ENCODE data around the gene RASGRP4. TPM values are rescaled to one million over a fixed set of nuclear protein-coding genes. Genes with fewer than 3 reads are reported as not detected.
"Not testable (repeated sequence)": the region's sequence is repeated elsewhere in the genome, so short reads cannot be mapped to it uniquely, and the experiment has no call there.

RASGRP4 gene
- total and polyA plus RNA-seq, 7 experiments from 2014 or later, result 0.14 to 32.7 (median 0.77) TPM; not detected in 1

- no peak for DNase-seq
- peaks cover 0 to 11% (median 6%) of the 10 kb centered on the region in 5 donors for H3K36me3 Mint-ChIP-seq
- Histone ChIP-seq H3K9me3 (ENCODE audit: control insufficient read depth in 2 of 3, low read length in 3 of 3) (no peaks in the 10 kb centered on the region), H3K36me3 (ENCODE audit: control insufficient read depth in 2 of 3, insufficient read depth in 3 of 3, low read length in 3 of 3) (peaks cover 0 to 4% (median 0%) of the 10 kb centered on the region in 3 experiments), H3K27ac (ENCODE audit: low read depth, low read length) (no peak overlapping the region), H3K4me1 (ENCODE audit: control insufficient read depth in 2 of 2, insufficient read depth in 2 of 2, low read length in 2 of 2) (peaks cover under 1 to 3% of the 10 kb centered on the region in 2 donors), H3K27me3 (ENCODE audit: control insufficient read depth in 2 of 2, insufficient read depth in 2 of 2, low read length in 2 of 2) (peaks cover 0 to 4% of the 10 kb centered on the region in 2 donors), H3K4me3 (ENCODE audit: low read length) (no peak overlapping the region)
- ChIA-PET POLR2A (interaction anchor here (0.7 kb wide), 1 partner anchor 102 kb away, joined by 3 read pairs; no protein-coding TSS in a partner anchor), CTCF (no interaction called here)
- ATAC-seq, result no peak
- H3K9me3 Mint-ChIP-seq, result no peaks in the 10 kb centered on the region
- H3K4me3 Mint-ChIP-seq, result no peak overlapping the region
- intact Hi-C loops (cut with micrococcal nuclease), result no loop called here
- peaks cover 8 to 14% (median 13%) of the 10 kb centered on the region in 7 donors for H3K4me1 Mint-ChIP-seq
- peak overlapping the region in 1 of 9 donors; percentile 74 for H3K27ac Mint-ChIP-seq
- peaks cover 0 to 16% (median 5%) of the 10 kb centered on the region in 5 donors for H3K27me3 Mint-ChIP-seq
Measured at GRCh38 chr19:38370299-38370698, 55.7 kb downstream of the RASGRP4 start.

GRCh38 chr19:38369584-38369983 lies 56.4 kb downstream of the RASGRP4 start:
- ChIA-PET POLR2A (no interaction called here), CTCF (no interaction called here)
- intact Hi-C loops (cut with micrococcal nuclease), result no loop called here

GRCh38 chr19:38367041-38367440 lies 59.0 kb downstream of the RASGRP4 start:
- H3K4me3 Mint-ChIP-seq, result peak overlapping the region in 1 of 10 donors; percentile 29
- H3K27me3 Mint-ChIP-seq, result peaks cover 0 to 16% (median 5%) of the 10 kb centered on the region in 5 donors
- intact Hi-C loops (cut with micrococcal nuclease), result no loop called here
- H3K27ac Mint-ChIP-seq, result peak overlapping the region in 1 of 9 donors; percentile 46
- DNase-seq (no peak), ATAC-seq (no peak)
- peaks cover 0 to 3% (median 0%) of the 10 kb centered on the region in 5 donors for H3K36me3 Mint-ChIP-seq
- ChIA-PET CTCF (no interaction called here), POLR2A (no interaction called here)
- Histone ChIP-seq H3K27me3 (ENCODE audit: control insufficient read depth in 2 of 2, insufficient read depth in 2 of 2, low read length in 2 of 2) (peaks cover 0 to 4% of the 10 kb centered on the region in 2 donors), H3K27ac (ENCODE audit: low read depth, low read length) (no peak overlapping the region), H3K4me3 (ENCODE audit: low read length) (no peak overlapping the region), H3K9me3 (ENCODE audit: control insufficient read depth in 2 of 3, low read length in 3 of 3) (no peaks in the 10 kb centered on the region), H3K4me1 (ENCODE audit: control insufficient read depth in 2 of 2, insufficient read depth in 2 of 2, low read length in 2 of 2) (peaks cover 0 to 6% of the 10 kb centered on the region in 2 donors), H3K36me3 (ENCODE audit: control insufficient read depth in 2 of 3, insufficient read depth in 3 of 3, low read length in 3 of 3) (no peaks in the 10 kb centered on the region)
- H3K4me1 Mint-ChIP-seq, result peaks cover 0 to 9% (median 0%) of the 10 kb centered on the region in 7 donors
- H3K9me3 Mint-ChIP-seq, result no peaks in the 10 kb centered on the region

More at GRCh38 chr19:38369584-38369983, 56.4 kb downstream of the RASGRP4 start:
- Mint-ChIP-seq H3K27ac (no peak overlapping the region), H3K9me3 (no peaks in the 10 kb centered on the region), H3K4me3 (no peak overlapping the region), H3K36me3 (peaks cover 0 to 4% (median under 1%) of the 10 kb centered on the region in 5 donors), H3K4me1 (peaks cover 1 to 7% (median 6%) of the 10 kb centered on the region in 7 donors), H3K27me3 (peaks cover 0 to 16% (median 5%) of the 10 kb centered on the region in 5 donors)
- no peaks in the 10 kb centered on the region for H3K36me3 ChIP-seq (ENCODE audit: control insufficient read depth in 2 of 3, insufficient read depth in 3 of 3, low read length in 3 of 3)
- DNase-seq (no peak), ATAC-seq (no peak)
- H3K4me3 ChIP-seq (ENCODE audit: low read length), result no peak overlapping the region
- no peaks in the 10 kb centered on the region for H3K4me1 ChIP-seq (ENCODE audit: control insufficient read depth in 2 of 2, insufficient read depth in 2 of 2, low read length in 2 of 2)
- H3K27ac ChIP-seq (ENCODE audit: low read depth, low read length), result no peak overlapping the region
- no peaks in the 10 kb centered on the region for H3K9me3 ChIP-seq (ENCODE audit: control insufficient read depth in 2 of 3, low read length in 3 of 3)
- H3K27me3 ChIP-seq (ENCODE audit: control insufficient read depth in 2 of 2, insufficient read depth in 2 of 2, low read length in 2 of 2), result peaks cover 0 to 4% of the 10 kb centered on the region in 2 donors

GRCh38 chr19:38362946-38363688 lies 62.9 kb downstream of the RASGRP4 start:
- H3K36me3 Mint-ChIP-seq; POLR2A ChIA-PET; H3K27me3 ChIP-seq (ENCODE audit: control insufficient read depth in 2 of 2, insufficient read depth in 2 of 2, low read length in 2 of 2); ATAC-seq; H3K27ac Mint-ChIP-seq; H3K4me1 ChIP-seq (ENCODE audit: control insufficient read depth in 2 of 2, insufficient read depth in 2 of 2, low read length in 2 of 2); H3K9me3 ChIP-seq (ENCODE audit: control insufficient read depth in 2 of 3, low read length in 3 of 3); H3K9me3 Mint-ChIP-seq; H3K27ac ChIP-seq (ENCODE audit: low read depth, low read length); H3K36me3 ChIP-seq (ENCODE audit: control insufficient read depth in 2 of 3, insufficient read depth in 3 of 3, low read length in 3 of 3); DNase-seq: not testable (repeated sequence)
- Mint-ChIP-seq H3K27me3 (peaks cover 0 to 35% (median 9%) of the 10 kb centered on the region in 5 donors), H3K4me3 (peak overlapping the region in 8 of 10 donors; percentile 48 to 87 (median 68)), H3K4me1 (peaks cover 0 to 21% (median 15%) of the 10 kb centered on the region in 7 donors)
- peak overlapping the region; percentile 55 for H3K4me3 ChIP-seq (ENCODE audit: low read length)
- intact Hi-C loops (cut with micrococcal nuclease), result loop anchor here (1.0 kb wide), 4 partner anchors 11 to 47 kb away; partner anchors contain the start of genes PSMD8 (in 2 of the 2), GGN (in 1 of the 2) and SPRED3 (in 1 of the 2)
- CTCF ChIA-PET, result interaction anchor here (0.6 kb wide), 1 partner anchor 11 kb away, joined by 3 read pairs; the partner anchor contains the start of gene PSMD8

GRCh38 chr19:38362076-38362945 lies 63.7 kb downstream of the RASGRP4 start:
- CTCF ChIA-PET, result interaction anchor here (0.6 kb wide), 1 partner anchor 12 kb away, joined by 3 read pairs; the partner anchor contains the start of gene PSMD8
- peak overlapping the region in 1 of 9 donors; percentile 83 for H3K27ac Mint-ChIP-seq
- H3K4me3 ChIP-seq (ENCODE audit: low read length), result peak overlapping the region; percentile 55

GRCh38 chr19:38361633-38362075 lies 64.4 kb downstream of the RASGRP4 start:
- POLR2A ChIA-PET, result no interaction called here
- Mint-ChIP-seq H3K9me3 (no peaks in the 10 kb centered on the region), H3K4me3 (peak overlapping the region; percentile 62 to 94 (median 83)), H3K27me3 (peaks cover 0 to 38% (median 6%) of the 10 kb centered on the region in 5 donors), H3K36me3 (no peaks in the 10 kb centered on the region), H3K27ac (no peak overlapping the region), H3K4me1 (peaks cover 0 to 21% (median 15%) of the 10 kb centered on the region in 7 donors)
- Histone ChIP-seq H3K27me3 (ENCODE audit: control insufficient read depth in 2 of 2, insufficient read depth in 2 of 2, low read length in 2 of 2) (no peaks in the 10 kb centered on the region), H3K9me3 (ENCODE audit: control insufficient read depth in 2 of 3, low read length in 3 of 3) (no peaks in the 10 kb centered on the region), H3K36me3 (ENCODE audit: control insufficient read depth in 2 of 3, insufficient read depth in 3 of 3, low read length in 3 of 3) (no peaks in the 10 kb centered on the region), H3K4me1 (ENCODE audit: control insufficient read depth in 2 of 2, insufficient read depth in 2 of 2, low read length in 2 of 2) (peaks cover 0 to 6% of the 10 kb centered on the region in 2 donors), H3K27ac (ENCODE audit: low read depth, low read length) (no peak overlapping the region), H3K4me3 (ENCODE audit: low read length) (peak overlapping the region; percentile 55)
- CTCF ChIA-PET, result interaction anchor here (1.2 kb wide), 1 partner anchor 459 kb away, joined by 3 read pairs; no protein-coding TSS in a partner anchor
- DNase-seq, result peak in 8 of 9 donors; percentile 17 to 80 (median 34)
- intact Hi-C loops (cut with micrococcal nuclease), result loop anchor here (1.0 kb wide), 4 partner anchors 13 to 45 kb away; partner anchors contain the start of genes PSMD8 (in 2 of the 2), GGN (in 1 of the 2) and SPRED3 (in 1 of the 2)
- ATAC-seq, result peak; percentile 83

More at GRCh38 chr19:38362076-38362945, 63.7 kb downstream of the RASGRP4 start:
- Histone ChIP-seq H3K27ac (ENCODE audit: low read depth, low read length) (no peak overlapping the region), H3K27me3 (ENCODE audit: control insufficient read depth in 2 of 2, insufficient read depth in 2 of 2, low read length in 2 of 2) (no peaks in the 10 kb centered on the region), H3K4me1 (ENCODE audit: control insufficient read depth in 2 of 2, insufficient read depth in 2 of 2, low read length in 2 of 2) (peaks cover 0 to 6% of the 10 kb centered on the region in 2 donors), H3K9me3 (ENCODE audit: control insufficient read depth in 2 of 3, low read length in 3 of 3) (no peaks in the 10 kb centered on the region), H3K36me3 (ENCODE audit: control insufficient read depth in 2 of 3, insufficient read depth in 3 of 3, low read length in 3 of 3) (no peaks in the 10 kb centered on the region)
- peaks cover 0 to 38% (median 8%) of the 10 kb centered on the region in 5 donors for H3K27me3 Mint-ChIP-seq
- peaks cover 0 to 21% (median 15%) of the 10 kb centered on the region in 7 donors for H3K4me1 Mint-ChIP-seq
- ATAC-seq (peak; percentile 70), DNase-seq (peak in 8 of 9 donors; percentile 20 to 87 (median 35))
- peak overlapping the region; percentile 62 to 94 (median 83) for H3K4me3 Mint-ChIP-seq
- intact Hi-C loops (cut with micrococcal nuclease), result loop anchor here (1.0 kb wide), 4 partner anchors 12 to 46 kb away; partner anchors contain the start of genes PSMD8 (in 2 of the 2), GGN (in 1 of the 2) and SPRED3 (in 1 of the 2)
- POLR2A ChIA-PET, result no interaction called here
- no peaks in the 10 kb centered on the region for H3K9me3 Mint-ChIP-seq
- no peaks in the 10 kb centered on the region for H3K36me3 Mint-ChIP-seq
